Stimulated activated CD4-positive, alpha-beta T cell treated with anti-CD3 and anti-CD28 coated beads, Interleukin-1b, Interleukin-23, amount 100 ng/mL, for 48 hours (primary cell): ENCODE data around the gene ADORA2A.

Experiments used
- DNase-seq: peaks from one replicate; pipeline ENCODE4 v3.0.0-alpha.2; 2020

The ADORA2A gene

GRCh38 chr22:24433828-24434470, 6.5 kb downstream of the ADORA2A start:
- DNase-seq, result no peak

GRCh38 chr22:24434471-24435322, 7.3 kb downstream of the ADORA2A start:
- peak; percentile 85 for DNase-seq

GRCh38 chr22:24435323-24435645, 7.9 kb downstream of the ADORA2A start:
- DNase-seq, result no peak

- DNase-seq, result no peak
Measured at GRCh38 chr22:24435861-24436371, 8.5 kb downstream of the ADORA2A start.

- DNase-seq, result no peak
Measured at GRCh38 chr22:24436553-24436952, 9.2 kb downstream of the ADORA2A start.

GRCh38 chr22:24437091-24437490, 9.7 kb downstream of the ADORA2A start:
- DNase-seq, result no peak

- DNase-seq, result no peak
Measured at GRCh38 chr22:24437741-24438328, 10.4 kb downstream of the ADORA2A start.

GRCh38 chr22:24440270-24440717, 12.9 kb downstream of the ADORA2A start:
- DNase-seq, result no peak

GRCh38 chr22:24440718-24441405, 13.5 kb downstream of the ADORA2A start:
- no peak for DNase-seq

- DNase-seq, result no peak
Measured at GRCh38 chr22:24441406-24442351, 14.3 kb downstream of the ADORA2A start.

- DNase-seq, result no peak
Measured at GRCh38 chr22:24442352-24442744, 14.9 kb downstream of the ADORA2A start.

- no peak for DNase-seq
Measured at GRCh38 chr22:24443668-24444067, 16.3 kb downstream of the ADORA2A start.

GRCh38 chr22:24444251-24444650, 16.9 kb downstream of the ADORA2A start:
- DNase-seq, result no peak

GRCh38 chr22:24444729-24445466, 17.5 kb downstream of the ADORA2A start:
- DNase-seq, result no peak

GRCh38 chr22:24445481-24446259, 18.3 kb downstream of the ADORA2A start:
- DNase-seq, result no peak

GRCh38 chr22:24446260-24446611, 18.8 kb downstream of the ADORA2A start:
- no peak for DNase-seq

- DNase-seq, result no peak
Measured at GRCh38 chr22:24450610-24451009, 23.2 kb downstream of the ADORA2A start.

GRCh38 chr22:24451162-24451561, 23.8 kb downstream of the ADORA2A start:
- DNase-seq, result no peak

- DNase-seq, result no peak
Measured at GRCh38 chr22:24453853-24454252, 26.5 kb downstream of the ADORA2A start.

- no peak for DNase-seq
Measured at GRCh38 chr22:24455039-24455438, 27.6 kb downstream of the ADORA2A start.
